ENCODE results near the gene LARGE1. TPM values are rescaled to one million over a fixed set of nuclear protein-coding genes. Genes with fewer than 3 reads are reported as not detected.

The LARGE1 gene
- total RNA-seq, 4 donors from 2014 or later, result 78.1 to 156 (median 104) TPM

DNA sequence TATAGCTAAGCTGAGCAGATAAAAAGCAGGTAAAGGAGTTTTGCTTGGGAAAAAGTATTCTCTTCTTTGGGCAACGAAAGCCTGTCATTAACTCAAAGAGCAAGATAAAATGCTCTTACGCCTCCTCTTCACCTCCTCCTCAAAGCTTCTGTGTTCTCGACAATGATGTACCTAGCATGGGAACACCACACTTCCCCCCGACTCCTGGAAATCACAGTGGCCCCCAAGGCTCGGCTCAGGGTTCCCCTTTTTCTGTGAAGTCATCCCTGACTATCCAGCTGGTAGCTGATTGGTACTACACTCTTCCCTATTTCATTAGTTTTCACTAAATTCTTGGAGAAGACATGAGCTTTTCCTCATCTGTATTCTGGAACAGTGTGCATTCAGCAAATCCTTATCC, 336.1 kb downstream of the LARGE1 start:
- Histone ChIP-seq H3K9me3 (no peaks in the 10 kb centered on the region), H3K36me3 (no peaks in the 10 kb centered on the region), H3K27ac (no peak overlapping the region), H3K4me1 (no peaks in the 10 kb centered on the region), H3K4me3 (no peak overlapping the region), H3K27me3 (no peaks in the 10 kb centered on the region)
- no peak for TF ChIP-seq POLR2A (IDR thresholded peaks at IDR 0.05)
- TF ChIP-seq, protein P1, sequence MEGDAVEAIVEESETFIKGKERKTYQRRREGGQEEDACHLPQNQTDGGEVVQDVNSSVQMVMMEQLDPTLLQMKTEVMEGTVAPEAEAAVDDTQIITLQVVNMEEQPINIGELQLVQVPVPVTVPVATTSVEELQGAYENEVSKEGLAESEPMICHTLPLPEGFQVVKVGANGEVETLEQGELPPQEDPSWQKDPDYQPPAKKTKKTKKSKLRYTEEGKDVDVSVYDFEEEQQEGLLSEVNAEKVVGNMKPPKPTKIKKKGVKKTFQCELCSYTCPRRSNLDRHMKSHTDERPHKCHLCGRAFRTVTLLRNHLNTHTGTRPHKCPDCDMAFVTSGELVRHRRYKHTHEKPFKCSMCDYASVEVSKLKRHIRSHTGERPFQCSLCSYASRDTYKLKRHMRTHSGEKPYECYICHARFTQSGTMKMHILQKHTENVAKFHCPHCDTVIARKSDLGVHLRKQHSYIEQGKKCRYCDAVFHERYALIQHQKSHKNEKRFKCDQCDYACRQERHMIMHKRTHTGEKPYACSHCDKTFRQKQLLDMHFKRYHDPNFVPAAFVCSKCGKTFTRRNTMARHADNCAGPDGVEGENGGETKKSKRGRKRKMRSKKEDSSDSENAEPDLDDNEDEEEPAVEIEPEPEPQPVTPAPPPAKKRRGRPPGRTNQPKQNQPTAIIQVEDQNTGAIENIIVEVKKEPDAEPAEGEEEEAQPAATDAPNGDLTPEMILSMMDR (IDR thresholded peaks at IDR 0.05), result no peak
- DNase-seq, result no peak

DNA sequence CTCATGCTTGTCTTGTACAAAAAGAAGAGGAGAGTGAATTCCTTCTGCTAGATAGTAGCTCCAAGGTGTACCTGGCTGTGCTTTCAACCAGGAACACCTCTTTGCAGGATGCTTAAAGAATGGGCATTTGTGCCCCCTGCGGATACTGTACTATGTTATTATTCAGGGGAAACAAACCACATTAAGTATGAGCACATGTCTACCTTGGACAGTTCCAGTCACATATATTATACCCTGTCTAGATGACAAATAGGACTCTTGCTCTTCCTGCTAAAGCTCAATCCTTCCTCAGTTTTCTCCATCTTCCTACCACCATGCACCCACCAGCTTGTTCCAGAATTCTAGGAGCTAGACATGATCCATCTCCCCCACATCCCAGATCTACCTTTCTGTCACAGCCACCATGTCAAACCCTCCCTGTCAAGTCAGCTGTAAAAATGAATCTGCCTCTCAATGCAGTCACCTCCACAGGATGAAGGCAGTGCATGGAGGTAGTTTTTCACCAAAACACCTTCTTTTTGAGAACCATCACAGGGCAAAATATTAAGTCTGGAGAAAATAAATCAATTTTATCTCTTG, 337.4 kb downstream of the LARGE1 start:
- Histone ChIP-seq H3K27ac (no peak overlapping the region), H3K4me1 (peaks cover 0 to 6% (median 0%) of the 10 kb centered on the region in 4 donors), H3K27me3 (no peaks in the 10 kb centered on the region), H3K4me3 (no peak overlapping the region), H3K9me3 (no peaks in the 10 kb centered on the region), H3K36me3 (no peaks in the 10 kb centered on the region)
- TF ChIP-seq, protein P1 (IDR thresholded peaks at IDR 0.05), result no peak
- TF ChIP-seq POLR2A (IDR thresholded peaks at IDR 0.05), result no peak
- no peak for DNase-seq

DNA sequence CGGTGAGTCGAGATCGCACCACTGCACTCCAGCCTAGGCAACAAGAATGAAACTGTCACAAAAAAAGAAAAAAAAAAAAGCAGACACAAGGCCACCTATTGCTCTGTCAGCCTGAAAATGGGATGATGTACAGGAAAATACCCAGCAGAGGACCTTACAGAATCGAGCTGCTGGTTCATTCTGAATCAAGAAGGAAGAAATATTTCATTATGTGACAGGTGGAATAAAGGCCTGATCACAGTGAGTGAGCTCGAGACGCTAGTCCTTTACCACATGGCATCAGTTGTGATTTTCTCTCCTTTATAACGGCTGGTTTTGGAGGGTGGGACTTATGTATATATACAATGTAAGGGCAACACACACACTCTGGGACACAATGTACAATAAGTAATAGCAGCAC, 340.0 kb downstream of the LARGE1 start:
- H3K4me1 ChIP-seq, result peaks cover 0 to 13% (median 0%) of the 10 kb centered on the region in 4 donors
- no peaks in the 10 kb centered on the region for H3K9me3 ChIP-seq
- H3K4me3 ChIP-seq, result no peak overlapping the region
- TF ChIP-seq, protein P1 (IDR thresholded peaks at IDR 0.05), result no peak
- TF ChIP-seq POLR2A (IDR thresholded peaks at IDR 0.05), result no peak
- H3K27me3 ChIP-seq, result no peaks in the 10 kb centered on the region
- DNase-seq, result no peak
- no peak overlapping the region for H3K27ac ChIP-seq
- no peaks in the 10 kb centered on the region for H3K36me3 ChIP-seq

DNA sequence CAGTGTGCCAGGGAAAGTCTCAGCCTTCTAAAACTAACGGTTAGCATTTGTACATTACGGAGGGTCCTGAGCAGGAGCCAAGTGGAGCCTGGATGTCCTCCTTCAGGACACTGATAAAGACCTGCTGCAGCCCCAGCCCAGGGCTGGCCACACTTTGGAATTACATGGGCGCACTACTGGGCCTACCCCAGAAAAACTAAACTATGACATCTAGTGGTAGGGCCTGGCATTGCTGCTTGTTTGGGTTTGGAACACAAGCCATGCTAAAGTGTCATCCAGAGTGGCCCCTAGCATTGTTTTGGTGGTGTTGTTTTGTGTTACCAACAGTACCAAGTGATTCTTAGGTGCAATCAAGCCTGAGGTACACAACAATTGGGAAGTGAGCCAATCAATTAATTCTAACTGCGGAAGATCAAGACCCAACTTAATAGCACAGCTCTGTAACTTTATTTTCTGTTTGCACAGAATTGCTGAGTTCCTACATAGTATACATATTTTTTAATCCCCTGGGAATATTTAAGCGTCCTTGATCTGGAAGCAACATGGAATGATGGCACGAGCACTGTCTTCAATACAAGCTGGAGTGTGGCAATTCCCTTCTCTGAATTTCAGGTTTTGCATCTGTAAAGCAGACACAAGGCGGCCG, 340.7 kb downstream of the LARGE1 start:
- Histone ChIP-seq H3K36me3 (no peaks in the 10 kb centered on the region), H3K9me3 (no peaks in the 10 kb centered on the region), H3K27ac (peak overlapping the region in 1 of 4 donors; percentile 18), H3K4me3 (no peak overlapping the region), H3K27me3 (no peaks in the 10 kb centered on the region), H3K4me1 (peaks cover 0 to 13% (median 0%) of the 10 kb centered on the region in 4 donors)
- no peak for TF ChIP-seq POLR2A (IDR thresholded peaks at IDR 0.05)
- TF ChIP-seq, protein P1 (IDR thresholded peaks at IDR 0.05), result peak; percentile 82 to 90 (median 88)
- DNase-seq, result peak in 2 of 3 donors; percentile 70 to 80

DNA sequence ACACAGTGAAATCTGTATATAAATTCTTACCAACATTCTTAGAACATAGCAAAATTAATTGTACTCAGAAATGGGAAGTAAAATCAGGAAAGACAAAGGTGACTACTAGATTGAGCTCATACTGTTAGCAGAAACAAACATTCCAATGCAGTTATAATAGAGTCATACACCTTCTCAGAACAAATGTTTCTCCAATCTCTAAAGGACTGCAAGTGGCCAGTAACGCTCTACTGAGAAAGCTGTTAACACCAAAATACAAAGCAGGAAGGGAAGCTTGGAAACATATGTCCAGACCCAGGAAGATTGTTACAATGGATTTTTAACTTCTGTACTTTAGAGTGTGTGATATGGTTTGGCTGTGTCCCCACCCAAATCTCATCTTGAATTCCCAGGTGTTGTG, 341.5 kb downstream of the LARGE1 start:
- H3K4me1 ChIP-seq, result peaks cover 0 to 13% (median 0%) of the 10 kb centered on the region in 4 donors
- no peaks in the 10 kb centered on the region for H3K27me3 ChIP-seq
- no peaks in the 10 kb centered on the region for H3K36me3 ChIP-seq
- DNase-seq, result no peak
- peak overlapping the region in 1 of 4 donors; percentile 18 for H3K27ac ChIP-seq
- no peak for TF ChIP-seq POLR2A (IDR thresholded peaks at IDR 0.05)
- TF ChIP-seq, protein P1 (IDR thresholded peaks at IDR 0.05), result no peak
- no peak overlapping the region for H3K4me3 ChIP-seq
- H3K9me3 ChIP-seq, result no peaks in the 10 kb centered on the region

Measured in Peyer's patch (tissue), 4 donors.